NB4 (cell line): ENCODE data around the gene SMURF1.

Experiments used
- CTCF ChIP-seq: IDR thresholded peaks from one replicate; pipeline ENCODE4 v1.5.1; 2012; ENCODE audit warnings: low read depth, low read length
- MAX ChIP-seq: IDR thresholded peaks from 2 replicates; pipeline ENCODE4 v1.6.1; 2011; ENCODE audit warnings: low read depth, low read length
- MYC ChIP-seq: IDR thresholded peaks from 2 replicates; pipeline ENCODE4 v1.6.1; 2011; ENCODE audit warnings: low read depth, low read length
- POLR2A ChIP-seq: IDR thresholded peaks from 2 replicates; pipeline ENCODE4 v1.6.1; 2011; ENCODE audit warnings: mild to moderate bottlenecking; ENCODE audit not compliant: insufficient read length; ENCODE audit errors: extremely low read depth

GRCh38 chr7:99102809-99103690 is 40.9 kb downstream of the SMURF1 start:
- TF ChIP-seq CTCF (no peak), POLR2A (no peak), MAX (no peak), MYC (no peak)
